Colon (tissue), 2 donors: ENCODE measurements around the gene BNC2.
"Not testable (repeated sequence)": the region's sequence is repeated elsewhere in the genome, so short reads cannot be mapped to it uniquely, and the experiment has no call there.

Experiments used
- FAIRE-seq: peaks from 2 replicates; lab custom pipeline; 2012; peaks lifted over from hg19 to GRCh38; lab: Jason Lieb, UNC
- donor health status: control.
- donor health status: control.

The BNC2 gene, protein sequence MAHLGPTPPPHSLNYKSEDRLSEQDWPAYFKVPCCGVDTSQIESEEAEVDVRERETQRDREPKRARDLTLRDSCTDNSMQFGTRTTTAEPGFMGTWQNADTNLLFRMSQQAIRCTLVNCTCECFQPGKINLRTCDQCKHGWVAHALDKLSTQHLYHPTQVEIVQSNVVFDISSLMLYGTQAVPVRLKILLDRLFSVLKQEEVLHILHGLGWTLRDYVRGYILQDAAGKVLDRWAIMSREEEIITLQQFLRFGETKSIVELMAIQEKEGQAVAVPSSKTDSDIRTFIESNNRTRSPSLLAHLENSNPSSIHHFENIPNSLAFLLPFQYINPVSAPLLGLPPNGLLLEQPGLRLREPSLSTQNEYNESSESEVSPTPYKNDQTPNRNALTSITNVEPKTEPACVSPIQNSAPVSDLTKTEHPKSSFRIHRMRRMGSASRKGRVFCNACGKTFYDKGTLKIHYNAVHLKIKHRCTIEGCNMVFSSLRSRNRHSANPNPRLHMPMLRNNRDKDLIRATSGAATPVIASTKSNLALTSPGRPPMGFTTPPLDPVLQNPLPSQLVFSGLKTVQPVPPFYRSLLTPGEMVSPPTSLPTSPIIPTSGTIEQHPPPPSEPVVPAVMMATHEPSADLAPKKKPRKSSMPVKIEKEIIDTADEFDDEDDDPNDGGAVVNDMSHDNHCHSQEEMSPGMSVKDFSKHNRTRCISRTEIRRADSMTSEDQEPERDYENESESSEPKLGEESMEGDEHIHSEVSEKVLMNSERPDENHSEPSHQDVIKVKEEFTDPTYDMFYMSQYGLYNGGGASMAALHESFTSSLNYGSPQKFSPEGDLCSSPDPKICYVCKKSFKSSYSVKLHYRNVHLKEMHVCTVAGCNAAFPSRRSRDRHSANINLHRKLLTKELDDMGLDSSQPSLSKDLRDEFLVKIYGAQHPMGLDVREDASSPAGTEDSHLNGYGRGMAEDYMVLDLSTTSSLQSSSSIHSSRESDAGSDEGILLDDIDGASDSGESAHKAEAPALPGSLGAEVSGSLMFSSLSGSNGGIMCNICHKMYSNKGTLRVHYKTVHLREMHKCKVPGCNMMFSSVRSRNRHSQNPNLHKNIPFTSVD

DNA sequence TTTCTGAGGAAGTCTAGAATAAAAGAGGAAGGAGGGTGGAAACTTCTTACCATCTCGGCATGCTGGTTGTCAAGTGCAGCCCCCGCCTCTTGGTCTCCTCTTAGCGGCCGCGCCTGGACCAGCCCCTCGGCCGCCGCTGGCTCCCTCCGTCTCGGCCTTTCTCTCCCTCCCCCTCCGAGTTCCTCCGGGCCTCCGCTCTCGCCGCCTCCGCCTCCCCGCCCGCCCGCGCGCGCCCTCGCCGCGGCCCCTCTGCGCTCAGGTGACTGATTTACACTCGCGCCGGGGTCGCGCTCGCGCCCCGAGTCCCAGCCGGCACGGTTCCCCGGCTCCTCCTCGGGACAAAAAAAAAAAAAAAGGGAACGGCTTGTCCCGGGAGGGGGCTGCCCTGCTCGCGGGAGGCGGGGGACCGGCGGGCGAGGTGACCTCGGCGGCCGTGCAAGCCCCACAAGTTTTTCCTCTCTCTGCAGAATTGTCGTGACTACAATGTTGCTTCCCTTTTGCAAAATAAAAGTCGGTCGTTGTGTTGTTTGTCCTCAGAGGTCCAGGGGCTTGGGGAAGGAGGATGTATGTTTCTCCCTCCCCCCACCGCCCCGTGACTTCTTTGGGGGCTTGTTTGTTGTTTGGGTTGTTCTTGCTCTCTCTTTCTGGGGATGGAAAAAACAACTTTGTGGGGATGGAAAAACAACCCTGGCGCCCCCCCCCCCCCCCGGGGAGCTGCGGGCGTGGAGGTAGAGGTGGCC, at the start of gene BNC2:
BNC2 (minus strand) TSS at position 75 of the 740 bp plus-strand sequence; CDS start at position 53, 22 bp downstream.
- FAIRE-seq, result no peak

DNA sequence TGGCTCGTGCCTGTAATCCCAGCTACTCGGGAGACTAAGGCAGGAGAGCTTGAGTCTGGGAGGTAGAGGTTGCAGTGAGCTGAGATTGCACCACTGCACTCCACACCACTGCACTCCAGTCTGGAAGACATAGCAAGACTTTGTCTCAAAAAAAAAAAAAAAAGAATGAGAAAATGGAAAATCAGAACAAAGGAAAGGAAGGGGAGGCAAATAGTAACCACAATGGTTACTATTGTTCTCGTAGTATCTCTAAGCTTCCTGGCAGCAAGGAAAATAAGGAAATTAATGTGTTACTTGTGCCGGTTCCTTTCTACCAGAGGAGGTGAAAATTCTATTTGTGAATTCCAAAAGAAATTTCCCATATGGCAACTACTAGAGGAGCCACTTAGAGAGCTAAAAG, 48.5 kb upstream of the BNC2 start:
- no peak for FAIRE-seq

DNA sequence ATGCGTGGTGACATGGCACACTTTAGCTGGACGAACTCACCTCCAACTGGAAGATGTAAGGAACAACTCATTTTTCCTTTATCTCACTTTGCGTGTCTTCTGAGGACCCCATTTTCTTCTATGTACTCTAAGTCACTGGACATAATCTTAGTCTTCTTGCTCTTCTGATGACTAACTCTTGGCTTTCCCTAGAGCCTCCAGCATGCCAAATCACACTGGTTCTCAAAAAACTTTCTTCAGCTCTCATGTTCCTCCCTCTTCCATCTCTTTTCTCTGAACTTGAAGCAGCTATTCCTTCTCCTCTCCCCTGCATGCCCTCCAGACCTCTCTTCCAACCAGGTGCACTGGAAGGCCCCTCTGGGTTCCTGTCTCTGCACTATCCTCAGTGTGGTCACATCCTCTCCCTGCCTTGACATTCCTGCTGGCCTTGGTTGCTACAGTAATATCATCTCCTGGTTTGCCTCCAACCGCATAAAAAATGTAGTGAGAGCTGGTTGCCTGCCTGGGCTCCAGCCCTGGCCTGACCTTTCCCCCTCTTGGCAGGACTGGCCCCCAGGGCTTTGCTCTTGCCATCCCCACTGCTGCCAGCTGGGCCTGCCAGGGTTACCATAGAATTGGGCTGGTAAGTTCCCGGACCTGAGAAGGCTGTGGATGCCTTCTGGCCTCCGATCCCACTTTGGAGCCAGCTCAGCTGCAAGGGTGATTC, 44.8 kb upstream of the BNC2 start:
- FAIRE-seq, result no peak

DNA sequence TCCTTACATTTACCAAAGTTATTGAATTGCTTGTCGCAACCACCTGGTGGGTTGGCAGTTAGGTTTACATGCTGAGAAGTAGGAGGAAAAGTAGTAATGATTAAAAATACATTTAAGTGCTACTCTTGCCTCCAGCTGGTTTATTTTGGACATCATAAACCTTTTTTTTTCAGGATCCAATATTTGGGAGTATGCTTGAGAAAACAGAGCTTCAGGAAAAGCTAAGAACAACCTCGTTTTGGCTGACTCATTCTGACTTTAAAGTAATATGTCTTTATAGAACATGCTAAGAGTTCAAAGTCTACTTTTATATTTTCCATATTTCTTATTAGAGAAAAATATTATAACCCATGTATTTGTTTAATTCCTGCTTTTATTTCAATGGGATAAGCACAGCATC, 41.7 kb upstream of the BNC2 start:
- no peak for FAIRE-seq

DNA sequence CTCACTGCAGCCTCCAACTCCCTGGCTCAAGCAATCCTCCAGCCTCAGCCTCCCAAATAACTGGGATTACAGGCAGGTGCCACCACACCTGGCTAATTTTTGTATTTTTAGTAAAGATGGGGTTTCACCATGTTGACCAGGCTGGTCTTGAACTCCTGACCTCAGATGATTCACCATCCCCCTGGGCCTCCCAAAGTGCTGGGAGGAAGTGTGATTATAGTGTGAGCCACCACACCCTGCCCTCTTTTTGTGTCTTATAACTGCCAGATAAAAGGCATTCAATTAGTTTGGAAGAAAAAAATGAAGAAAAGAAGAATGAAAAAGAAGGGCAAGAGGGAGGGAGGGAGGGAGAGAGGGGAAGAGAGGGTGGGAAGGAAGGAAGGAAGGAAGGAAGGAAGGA, 37.7 kb upstream of the BNC2 start:
- FAIRE-seq, result not testable (repeated sequence)

DNA sequence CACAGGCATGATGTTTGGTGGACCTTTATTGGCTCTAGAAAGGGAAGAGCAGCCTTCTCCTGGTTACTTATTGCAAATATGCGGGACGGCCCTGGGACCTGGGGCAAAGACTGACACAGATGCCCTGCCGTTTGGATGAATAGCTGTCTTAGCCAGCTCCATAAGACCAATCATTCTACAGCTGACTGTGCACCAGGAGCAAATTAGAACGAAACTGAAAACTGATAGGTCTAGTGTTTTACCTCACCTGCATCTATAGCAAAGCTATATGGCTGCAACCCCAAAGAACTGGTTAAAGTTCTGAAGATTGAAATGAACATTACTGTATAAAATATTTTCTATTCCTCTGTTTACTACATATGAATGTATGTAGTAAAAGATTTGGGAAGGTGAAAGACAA, 34.2 kb upstream of the BNC2 start:
- no peak for FAIRE-seq

DNA sequence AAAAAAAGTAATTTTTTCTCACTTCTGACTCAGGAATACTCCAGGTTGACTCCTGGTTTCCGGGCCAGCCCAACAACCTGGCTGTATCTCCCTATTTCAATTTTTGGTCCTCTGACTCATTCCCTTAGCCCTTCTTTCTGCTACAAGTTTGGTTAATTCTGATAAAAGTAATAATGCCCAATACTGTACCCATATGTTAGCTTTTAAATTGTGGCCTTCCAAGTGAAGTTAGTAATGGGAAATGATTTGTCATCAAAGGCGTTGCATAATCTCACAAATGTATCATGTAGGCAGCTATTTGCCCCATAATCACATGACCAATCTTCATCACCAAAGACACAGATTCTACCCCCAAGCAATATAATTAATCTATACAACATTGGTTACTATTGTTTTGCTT, 31.1 kb upstream of the BNC2 start:
- no peak for FAIRE-seq

DNA sequence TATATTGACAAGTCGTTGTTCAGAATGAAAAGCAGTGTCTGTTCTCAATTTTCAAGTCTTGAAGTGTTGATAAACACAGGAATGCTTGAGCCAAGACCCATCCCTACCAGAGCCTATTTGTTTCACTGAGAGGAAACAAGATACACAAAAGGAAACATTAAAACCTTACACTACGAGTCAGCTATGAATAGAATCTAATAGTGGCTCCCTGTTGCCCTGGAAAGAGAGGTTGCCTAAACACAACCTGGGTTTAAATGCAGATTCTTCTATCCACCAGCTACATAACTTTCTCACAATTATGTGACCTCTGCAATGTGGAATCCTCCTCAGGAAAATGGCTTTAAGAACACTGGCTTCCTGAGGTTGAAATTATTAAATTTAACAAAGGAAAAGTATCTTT, 29.1 kb upstream of the BNC2 start:
- FAIRE-seq, result no peak

DNA sequence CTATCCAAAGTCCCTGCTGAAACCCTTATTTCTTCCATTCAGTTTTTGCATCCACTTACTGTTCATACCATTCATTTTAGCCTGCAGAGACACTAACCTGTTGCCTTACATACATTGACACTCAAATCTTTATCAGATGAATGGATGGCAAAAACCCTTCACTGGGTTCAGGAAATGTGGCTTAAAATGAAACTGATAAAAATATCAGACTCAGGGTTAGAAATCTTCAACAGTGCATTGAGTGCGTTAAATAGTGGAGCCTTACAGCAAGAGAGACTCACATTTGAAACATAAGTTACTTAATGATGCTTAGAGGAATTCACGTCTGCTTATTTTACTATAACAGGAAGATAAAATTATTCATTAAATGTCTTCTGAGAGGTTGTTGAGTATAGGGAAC, 28.0 kb upstream of the BNC2 start:
- no peak for FAIRE-seq

DNA sequence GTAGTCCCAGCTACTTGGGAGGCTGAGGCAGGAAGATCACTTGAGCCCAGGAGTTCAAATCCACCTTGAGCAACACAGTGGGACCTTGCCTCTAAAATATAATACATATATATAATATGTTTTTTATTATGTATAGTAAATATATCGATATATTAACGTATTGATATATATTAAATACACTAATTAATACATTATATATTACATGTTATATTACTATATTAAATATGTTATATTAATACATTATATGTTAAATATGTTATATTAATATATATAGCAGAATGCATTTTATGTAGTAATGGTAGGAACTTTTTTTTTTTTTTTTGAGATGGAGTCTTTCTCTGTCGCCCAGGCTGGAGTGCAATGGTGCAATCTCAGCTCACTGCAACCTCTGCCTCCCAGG, 18.1 kb upstream of the BNC2 start:
- FAIRE-seq, result no peak

DNA sequence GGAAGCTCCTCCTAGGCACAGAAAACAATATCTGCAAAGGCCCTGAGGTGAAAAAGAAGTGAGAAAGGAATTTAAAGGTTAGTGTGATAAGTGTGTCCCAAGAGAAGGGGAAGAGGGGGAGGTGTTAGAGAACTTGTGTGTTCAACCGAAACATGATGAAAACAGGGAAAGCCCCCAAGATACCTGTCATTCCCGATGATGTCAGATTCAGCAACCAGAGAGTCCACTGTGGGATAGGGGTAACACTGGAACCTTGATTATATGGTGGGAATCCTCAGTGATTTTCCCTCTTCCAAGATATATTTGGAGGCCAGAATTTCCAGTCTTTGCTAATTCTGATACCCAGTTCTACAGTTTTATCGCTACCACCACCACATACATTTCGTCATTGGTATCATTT, 15.5 kb upstream of the BNC2 start:
- FAIRE-seq, result no peak

DNA sequence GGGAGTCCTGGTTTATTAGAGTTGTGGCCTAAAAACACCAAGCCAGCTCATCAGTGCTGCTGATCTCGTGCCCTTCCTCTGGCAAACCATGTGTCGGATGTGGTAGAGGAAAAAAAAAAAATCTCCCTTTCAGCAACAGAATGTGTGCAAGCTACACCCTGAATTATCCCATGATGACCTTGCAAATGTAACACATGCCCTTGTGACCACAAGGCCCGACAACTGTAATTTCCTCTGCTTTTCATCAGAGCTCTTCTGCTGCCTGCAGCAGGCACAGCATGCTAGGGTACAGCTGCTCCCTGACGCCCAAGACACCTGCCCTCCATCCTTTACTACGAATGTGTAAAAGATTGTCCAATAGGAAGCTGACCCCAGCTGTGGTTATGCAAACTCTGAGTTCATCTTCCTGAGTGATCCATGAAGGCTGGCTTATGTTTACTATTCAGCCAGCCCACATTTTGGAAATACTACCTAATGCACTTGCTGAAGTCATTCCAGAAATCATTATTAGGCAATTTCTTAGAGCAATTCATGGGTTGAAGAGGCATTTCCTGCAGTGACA, 14.6 kb upstream of the BNC2 start:
- no peak for FAIRE-seq

DNA sequence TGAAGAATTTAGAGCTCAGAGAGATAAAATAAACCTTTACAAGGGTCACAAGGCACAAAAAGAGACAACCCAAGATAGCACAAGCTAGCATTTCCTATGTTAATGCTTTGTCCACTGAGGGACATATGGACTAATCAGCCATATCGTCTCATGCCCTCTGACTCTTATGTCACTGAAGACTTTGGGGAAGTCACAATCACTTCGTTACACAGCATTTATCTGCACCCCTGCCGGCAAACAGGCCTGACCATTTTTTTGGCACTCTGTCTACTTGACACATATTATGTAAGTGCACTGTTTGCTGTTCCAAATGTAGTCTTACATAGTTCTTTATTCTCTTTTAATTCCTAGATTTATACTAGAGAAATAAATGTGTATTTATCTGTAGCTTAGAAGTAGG, 13.9 kb upstream of the BNC2 start:
- FAIRE-seq, result no peak

DNA sequence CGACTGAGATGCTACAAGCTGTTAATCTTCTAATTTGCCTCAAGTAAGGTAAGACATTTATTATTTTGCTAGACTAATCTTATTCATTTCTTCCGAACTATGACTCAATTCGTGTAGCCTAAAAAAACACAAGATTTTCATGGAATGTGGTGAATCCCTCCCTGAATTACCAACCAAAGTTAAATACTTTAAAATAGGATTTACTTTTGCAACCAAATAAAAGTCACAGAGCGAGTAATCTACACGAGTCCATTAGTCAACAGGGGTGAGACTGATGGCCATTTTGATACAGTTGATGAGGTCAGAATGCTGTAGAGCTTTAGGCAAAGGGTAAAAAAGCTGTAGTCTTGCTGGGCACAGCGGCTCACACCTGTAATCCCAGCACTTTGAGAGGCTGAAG, 13.1 kb upstream of the BNC2 start:
- FAIRE-seq, result no peak

DNA sequence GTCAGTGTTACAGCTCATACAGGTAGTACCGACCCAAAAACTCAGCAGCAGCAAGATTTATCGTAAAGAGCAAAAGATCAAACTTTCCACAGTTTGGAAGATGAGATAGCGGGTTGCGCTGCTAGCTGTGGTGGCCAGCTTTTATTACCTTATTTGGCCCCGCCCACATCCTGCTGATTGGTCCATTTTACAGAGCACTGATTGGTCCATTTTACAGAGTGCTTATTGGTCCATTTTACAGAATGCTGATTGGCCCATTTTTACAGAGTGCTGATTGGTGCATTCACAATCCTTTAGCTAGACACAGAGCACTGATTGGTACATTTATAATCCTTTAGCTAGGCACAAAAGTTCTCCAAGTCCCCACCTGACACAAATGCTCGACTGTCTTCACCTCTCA, 12.0 kb upstream of the BNC2 start:
- FAIRE-seq, result not testable (repeated sequence)

DNA sequence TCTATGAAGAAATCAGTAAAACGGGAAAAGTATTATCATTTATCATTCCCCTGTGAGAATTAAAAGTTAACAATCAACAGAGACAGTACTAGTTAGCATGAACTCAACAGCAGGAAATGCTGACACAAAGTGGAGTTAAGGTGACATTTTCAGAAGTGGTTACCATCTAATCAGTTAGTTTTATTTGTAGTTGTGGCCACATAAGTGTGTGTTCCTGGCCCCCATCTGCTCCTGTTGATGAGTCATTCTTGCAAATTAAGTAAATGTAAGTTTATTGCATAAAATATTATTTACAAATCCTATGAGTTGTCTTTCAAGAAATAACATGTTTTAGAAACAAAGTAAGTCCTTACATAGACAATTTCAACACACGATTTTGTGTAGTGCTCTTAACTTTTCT, 8.9 kb upstream of the BNC2 start:
- no peak for FAIRE-seq

DNA sequence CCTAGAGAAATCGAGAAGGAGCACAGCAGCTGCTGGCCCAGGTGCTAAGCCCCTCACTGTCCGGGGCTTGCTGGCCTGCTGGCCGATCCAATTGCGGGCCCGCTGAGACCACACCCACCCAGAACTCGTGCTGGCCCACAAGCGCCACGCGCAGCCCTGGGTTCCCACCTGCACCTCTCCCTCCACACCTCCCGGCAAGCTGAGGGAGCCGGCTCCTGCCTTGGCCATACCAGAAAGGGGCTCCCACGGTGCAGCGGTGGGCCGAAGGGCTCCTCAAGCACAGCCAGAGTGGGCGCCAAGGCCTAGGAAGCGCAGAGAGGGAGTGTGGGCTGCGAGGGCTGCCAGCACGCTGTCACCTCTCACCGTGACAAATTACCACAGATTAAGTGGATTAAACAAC, 6.8 kb upstream of the BNC2 start:
- no peak for FAIRE-seq

DNA sequence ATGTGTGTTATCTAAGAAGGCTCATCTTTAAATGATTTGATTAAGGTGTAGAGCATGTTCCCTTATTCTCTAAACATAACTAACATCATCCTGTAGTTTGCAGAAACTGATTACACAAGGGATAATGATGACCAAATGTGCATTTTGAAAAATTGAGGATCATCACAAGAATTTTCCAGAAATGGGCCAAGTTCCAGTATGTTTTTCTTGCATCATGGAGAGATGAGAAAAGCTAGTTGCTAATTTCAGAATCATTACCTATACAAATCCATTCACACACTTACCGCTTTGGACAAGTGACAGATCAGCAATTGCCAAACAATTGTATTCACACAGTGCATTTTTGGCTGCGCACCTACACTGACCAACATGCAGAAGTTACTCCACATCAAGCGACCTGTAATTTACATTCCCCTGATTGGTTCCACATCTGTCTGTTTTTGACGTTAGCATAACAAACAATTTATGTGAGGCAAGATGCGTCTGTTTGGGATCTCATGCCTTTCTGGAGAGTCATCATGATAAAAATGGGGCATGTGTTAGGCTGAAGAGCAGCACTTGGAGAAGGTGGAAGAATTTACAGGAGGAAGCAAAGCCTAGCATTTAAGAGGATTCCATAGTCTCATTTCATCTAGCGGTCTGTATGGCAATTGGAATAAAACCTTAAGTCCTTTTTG, 2.8 kb upstream of the BNC2 start:
- FAIRE-seq, result no peak

DNA sequence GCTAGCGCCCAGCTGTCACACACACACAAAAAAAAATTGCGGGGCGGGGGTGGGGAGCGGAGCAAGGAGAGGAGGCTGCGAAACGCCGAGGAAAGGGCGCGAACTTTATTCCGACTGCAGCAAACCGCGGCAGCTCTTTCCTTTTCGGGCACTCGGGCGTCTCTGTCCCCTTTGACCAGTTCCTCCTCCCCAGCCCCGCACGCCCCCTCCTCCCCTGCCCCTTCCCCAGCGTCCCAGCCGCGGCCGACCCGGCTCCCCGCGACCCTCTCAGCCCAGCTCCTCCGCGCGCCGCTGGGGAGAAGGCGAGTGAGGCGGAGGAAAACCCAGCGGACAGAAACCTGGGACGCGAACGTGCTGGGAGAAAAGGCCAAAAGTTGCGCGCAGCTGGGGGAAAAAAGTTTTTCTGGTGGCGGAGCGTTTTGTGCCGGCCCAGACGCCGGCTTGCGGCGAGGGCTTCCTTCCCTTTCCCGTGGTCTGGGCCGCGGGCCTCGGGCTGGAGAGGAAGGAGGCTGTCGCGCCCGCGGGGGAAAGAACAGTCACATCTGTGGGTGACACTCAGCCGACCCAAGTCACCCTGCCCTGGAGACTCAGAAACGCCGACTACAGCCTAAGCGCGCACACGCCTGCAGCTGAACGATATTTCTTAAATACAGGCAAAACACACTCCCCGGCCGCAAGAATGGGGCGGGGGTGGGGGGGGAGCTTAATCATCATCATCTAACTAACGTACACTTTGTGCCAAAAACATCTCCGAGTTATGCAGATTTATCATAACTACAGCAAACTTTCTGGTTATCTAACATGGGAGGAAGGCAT, 1.1 kb upstream of the BNC2 start:
- no peak for FAIRE-seq
